A673 (cell line): Measurements from ENCODE around the gene ASPSCR1. TPM values are rescaled to one million over a fixed set of nuclear protein-coding genes. Genes with fewer than 3 reads are reported as not detected.

Experiments used
- BruUV-seq: library from RNA; stranded (reverse); fragments of 400-500 nt; replicated peaks from 2 replicates; lab custom pipeline; 2021; lab: Mats Ljungman, UMichigan
- CTCF ChIA-PET: fragments of 300-600 bp; sonication (Branson Sonifier 250); formaldehyde crosslinking; loops from one replicate; lab custom pipeline; 2022; ENCODE audit warnings: antibody characterized with exemption; lab: Charles Lee
- POLR2A ChIA-PET: fragments of 300-600 bp; sonication (Branson Sonifier 250); formaldehyde crosslinking; loops from one replicate; lab custom pipeline; 2022; ENCODE audit warnings: antibody characterized with exemption; ENCODE audit not compliant: low non-redundant PET; lab: Charles Lee
- DNase-seq: peaks from one replicate; pipeline ENCODE4 v3.0.0-alpha.2; 2015; ENCODE audit warnings: low spot score
- H3K27ac ChIP-seq: fragments of 200-600 bp; sonication (generic); 2 replicates; pipeline ENCODE4 v1.5.1; 2016; ENCODE audit warnings: mixed run types, low read depth, mild to moderate bottlenecking, mixed read lengths, antibody characterized with exemption, low read length; ENCODE audit not compliant: poor library complexity, severe bottlenecking
- H3K27me3 ChIP-seq: fragments of 200-600 bp; sonication (generic); replicated peaks from 2 replicates; pipeline ENCODE4 v1.6.1; 2017; ENCODE audit warnings: mixed run types, low read depth, mild to moderate bottlenecking, mixed read lengths, antibody characterized with exemption, low read length; ENCODE audit not compliant: insufficient read depth, poor library complexity
- H3K36me3 ChIP-seq: fragments of 200-600 bp; sonication (generic); 2 replicates; pipeline ENCODE4 v1.6.1; 2016; ENCODE audit warnings: mixed run types, mild to moderate bottlenecking, mixed read lengths, antibody characterized with exemption, low read length; ENCODE audit not compliant: insufficient read depth, poor library complexity, severe bottlenecking
- H3K4me1 ChIP-seq: fragments of 200-600 bp; sonication (generic); 2 replicates; pipeline ENCODE4 v1.6.1; 2017; ENCODE audit warnings: mixed run types, mild to moderate bottlenecking, mixed read lengths, antibody characterized with exemption, low read length; ENCODE audit not compliant: insufficient read depth, poor library complexity, severe bottlenecking
- H3K4me3 ChIP-seq: fragments of 200-600 bp; sonication (generic); 2 replicates; pipeline ENCODE4 v1.5.1; 2016; ENCODE audit warnings: low read depth, mixed run types, mild to moderate bottlenecking, mixed read lengths, low read length; ENCODE audit not compliant: poor library complexity, severe bottlenecking
- H3K9me3 ChIP-seq: fragments of 200-600 bp; sonication (generic); 2 replicates; pipeline ENCODE4 v1.6.1; 2016; ENCODE audit warnings: mixed run types, low read depth, mild to moderate bottlenecking, mixed read lengths, antibody characterized with exemption, low read length; ENCODE audit not compliant: poor library complexity, severe bottlenecking
- CTCF ChIP-seq: fragments of 300-800, 200-600 bp; sonication (generic); conservative IDR thresholded peaks from 2 replicates; pipeline ENCODE4 v1.5.1; 2017; ENCODE audit warnings: low read depth, mild to moderate bottlenecking, antibody characterized with exemption, low read length, moderate library complexity, mixed read lengths
- EZH2 ChIP-seq: fragments of 200-600 bp; sonication (generic); IDR thresholded peaks from 2 replicates; pipeline ENCODE4 v1.6.1; 2017; ENCODE audit warnings: borderline replicate concordance, low read depth, mild to moderate bottlenecking, mixed read lengths, antibody characterized with exemption, low read length; ENCODE audit not compliant: poor library complexity, severe bottlenecking
- intact Hi-C: fragments of 100-400 bp; cut with micrococcal nuclease; formaldehyde crosslinking; loops from one replicate; pipeline ENCODE4 v1.10.0; 2022; ENCODE audit not compliant: unreplicated experiment
- total RNA-seq: library from RNA; stranded (reverse); gene quantifications from 2 replicates; pipeline ENCODE4 v1.2.3, GENCODE V29; 2021

The ASPSCR1 gene
- total RNA-seq, 1 experiment from 2014 or later: 46.2 TPM

DNA sequence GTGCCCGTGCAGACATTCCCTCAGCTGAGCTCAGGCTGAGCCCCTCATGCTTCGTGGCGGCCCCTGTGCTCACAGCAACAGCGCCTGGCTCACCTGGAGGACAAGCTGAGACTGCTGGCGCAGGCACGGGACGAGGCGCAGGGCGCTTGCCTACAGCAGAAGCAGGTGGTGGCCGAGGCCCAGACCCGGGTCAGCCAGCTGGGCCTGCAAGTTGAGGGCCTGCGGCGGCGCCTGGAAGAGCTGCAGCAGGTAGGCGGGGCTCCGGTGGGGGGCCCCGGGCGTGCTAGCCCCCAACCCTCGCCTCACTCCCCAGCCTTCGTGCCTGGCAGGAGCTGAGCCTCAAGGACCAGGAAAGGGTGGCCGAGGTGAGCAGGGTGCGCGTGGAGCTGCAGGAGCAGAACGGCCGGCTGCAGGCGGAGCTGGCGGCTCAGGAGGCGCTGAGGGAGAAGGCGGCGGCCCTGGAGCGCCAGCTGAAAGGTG, 52.6 kb downstream of the ASPSCR1 start:
- H3K9me3 ChIP-seq: no peaks in the 10 kb centered on the region
- H3K4me1 ChIP-seq: no peaks in the 10 kb centered on the region
- H3K4me3 ChIP-seq: no peak overlapping the region
- intact Hi-C loops: loop anchor here (5.0 kb wide), 1 partner anchor 122 kb away; no protein-coding TSS in a partner anchor
- CTCF ChIA-PET: interaction anchor here (0.5 to 1.6 kb wide), 6 partner anchors 8 to 176 kb away, joined by 3 to 19 read pairs (median 5); no protein-coding TSS in a partner anchor
- POLR2A ChIA-PET: interaction anchor here (0.5 kb wide), 1 partner anchor 330 kb away, joined by 7 read pairs; no protein-coding TSS in a partner anchor
- no peak for DNase-seq
- peaks cover 5% of the 10 kb centered on the region for H3K36me3 ChIP-seq
- no peaks in the 10 kb centered on the region for H3K27me3 ChIP-seq
- BruUV-seq: no TSS peak
- TF ChIP-seq EZH2 (no peak), CTCF (no peak)
- no peak overlapping the region for H3K27ac ChIP-seq

GRCh38 chr17:82030470-82031302, 53.3 kb downstream of the ASPSCR1 start:
- peak; percentile 91 for DNase-seq
- H3K9me3 ChIP-seq: no peaks in the 10 kb centered on the region
- H3K27me3 ChIP-seq: no peaks in the 10 kb centered on the region
- peak; percentile 82 for TF ChIP-seq CTCF
- TF ChIP-seq EZH2: no peak
- POLR2A ChIA-PET: interaction anchor here (0.5 to 0.7 kb wide), 2 partner anchors 127 to 331 kb away, joined by 4 to 7 read pairs; no protein-coding TSS in a partner anchor
- intact Hi-C loops: loop anchor here (5.0 kb wide), 1 partner anchor 122 kb away; no protein-coding TSS in a partner anchor
- peak overlapping the region; percentile 67 for H3K4me3 ChIP-seq
- peak overlapping the region; percentile 62 for H3K27ac ChIP-seq
- H3K36me3 ChIP-seq: peaks cover 5% of the 10 kb centered on the region
- CTCF ChIA-PET: interaction anchor here (0.5 to 1.6 kb wide), 7 partner anchors 9 to 175 kb away, joined by 3 to 19 read pairs (median 7); no protein-coding TSS in a partner anchor
- no TSS peak for BruUV-seq
- H3K4me1 ChIP-seq: no peaks in the 10 kb centered on the region

DNA sequence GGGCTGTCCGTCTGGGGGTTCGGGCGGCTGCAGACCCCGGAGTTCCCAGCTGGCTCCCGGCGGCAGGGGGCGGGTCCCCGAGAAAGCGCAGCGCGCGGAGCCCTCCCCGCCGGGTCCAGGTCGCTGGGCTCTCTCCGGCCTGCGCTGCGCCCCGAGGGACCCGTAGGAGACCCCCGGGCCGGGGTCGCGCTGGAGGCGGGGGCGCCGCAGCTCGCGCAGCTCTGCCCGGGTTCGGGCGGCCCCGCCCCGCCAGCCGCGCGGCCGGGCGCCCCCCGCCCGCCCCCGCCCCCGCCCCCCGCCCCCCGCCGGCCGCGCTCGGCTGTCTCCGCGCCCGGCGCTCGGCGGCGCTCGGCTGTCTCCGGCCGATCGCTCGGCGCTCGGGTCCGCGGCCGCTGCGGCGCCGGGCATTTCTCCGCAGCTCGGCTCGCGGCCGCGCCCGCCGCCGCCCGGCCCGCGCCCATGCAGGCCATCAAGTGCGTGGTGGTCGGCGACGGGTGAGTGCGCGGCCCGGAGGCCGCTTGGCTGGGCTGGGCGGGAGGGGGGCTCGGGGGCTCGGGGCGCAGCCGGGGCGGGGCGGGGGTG, 54.0 kb downstream of the ASPSCR1 start, which contains the start of gene RAC3:
Gene RAC3, plus strand, starts transcription at position 376 of the 582 bp plus-strand sequence. Its CDS starts 84 bp downstream, at position 460.
- POLR2A ChIA-PET: no interaction called here
- Histone ChIP-seq H3K9me3 (no peaks in the 10 kb centered on the region), H3K36me3 (peaks cover 5% of the 10 kb centered on the region), H3K4me3 (peak within 1 kb of the TSS; percentile 67), H3K4me1 (peaks cover 7% of the 10 kb centered on the region), H3K27ac (peak within 1 kb of the TSS; percentile 62), H3K27me3 (no peaks in the 10 kb centered on the region)
- peak; percentile 70 for DNase-seq
- intact Hi-C loops: loop anchor here (5.0 kb wide), 1 partner anchor 121 kb away; no protein-coding TSS in a partner anchor
- TF ChIP-seq EZH2: no peak
- TF ChIP-seq CTCF: no peak
- BruUV-seq: no TSS peak
- CTCF ChIA-PET: interaction anchor here (1.3 to 1.6 kb wide), 2 partner anchors 9 to 123 kb away, joined by 7 to 19 read pairs; no protein-coding TSS in a partner anchor
